Measurements from ENCODE around the gene WFDC10B. TPM values are rescaled to one million over a fixed set of nuclear protein-coding genes. Genes with fewer than 3 reads are reported as not detected.

WFDC10B gene
- total and polyA plus RNA-seq, 2 experiments from 2014 or later = not detected

GRCh38 chr20:45742596-45742995, 37.8 kb upstream of the WFDC10B start:
- DNase-seq = no peak
- Histone ChIP-seq H3K4me3 (no peak overlapping the region), H3K9me3 (ENCODE audit: low read depth) (no peaks in the 10 kb centered on the region), H3K27me3 (replicated peaks; ENCODE audit: insufficient read depth) (no peaks in the 10 kb centered on the region), H4K20me1 (ENCODE audit: insufficient read depth) (no peaks in the 10 kb centered on the region), H2AFZ (no peak overlapping the region), H3K4me1 (ENCODE audit: insufficient read depth) (no peaks in the 10 kb centered on the region), H3K9me2 (ENCODE audit: insufficient read depth) (no peaks in the 10 kb centered on the region), H3K36me3 (ENCODE audit: low read depth) (no peaks in the 10 kb centered on the region), H3K9ac (no peak overlapping the region), H3K79me2 (ENCODE audit: insufficient read depth) (no peaks in the 10 kb centered on the region), H3K27ac (no peak overlapping the region), H3K4me2 (ENCODE audit: unreplicated experiment) (no peak overlapping the region), H3F3A (ENCODE audit: insufficient read depth) (no peaks in the 10 kb centered on the region)
- TF ChIP-seq EZH2 (IDR thresholded peaks at IDR 0.05; ENCODE audit: insufficient read depth, poor library complexity, severe bottlenecking) (no peak), EZH2phosphoT487 (IDR thresholded peaks at IDR 0.05; ENCODE audit: insufficient read depth, low read depth) (no peak)
- WGBS, 2 experiments (ENCODE audit: low coverage in 1 of 2, low lambda C conversion rate in 2 of 2, missing lambda C conversion rate in 2 of 2) = 50% methylated on average over 4 of the region's 4 CpGs
- in situ Hi-C loops (cut with MboI) = no loop called here

- Histone ChIP-seq H3F3A (ENCODE audit: insufficient read depth) (no peaks in the 10 kb centered on the region), H3K4me3 (no peak overlapping the region), H3K4me1 (ENCODE audit: insufficient read depth) (no peaks in the 10 kb centered on the region), H3K9me3 (ENCODE audit: low read depth) (no peaks in the 10 kb centered on the region), H3K4me2 (ENCODE audit: unreplicated experiment) (no peak overlapping the region), H3K36me3 (ENCODE audit: low read depth) (no peaks in the 10 kb centered on the region), H3K27ac (no peak overlapping the region), H3K79me2 (ENCODE audit: insufficient read depth) (no peaks in the 10 kb centered on the region), H3K27me3 (replicated peaks; ENCODE audit: insufficient read depth) (no peaks in the 10 kb centered on the region), H3K9ac (no peak overlapping the region), H4K20me1 (ENCODE audit: insufficient read depth) (no peaks in the 10 kb centered on the region), H3K9me2 (ENCODE audit: insufficient read depth) (no peaks in the 10 kb centered on the region), H2AFZ (no peak overlapping the region)
- TF ChIP-seq EZH2 (IDR thresholded peaks at IDR 0.05; ENCODE audit: insufficient read depth, poor library complexity, severe bottlenecking) = no peak
- no peak for TF ChIP-seq EZH2phosphoT487 (IDR thresholded peaks at IDR 0.05; ENCODE audit: insufficient read depth, low read depth)
- in situ Hi-C loops (cut with MboI) = no loop called here
- DNase-seq = no peak
- 83 to 84% methylated on average over 13 to 15 of the region's 23 CpGs for WGBS, 2 experiments (ENCODE audit: low coverage in 1 of 2, low lambda C conversion rate in 2 of 2, missing lambda C conversion rate in 2 of 2)
Measured at GRCh38 chr20:45735988-45736387, 31.2 kb upstream of the WFDC10B start.

- 39 to 51% methylated on average over 5 to 8 of the region's 8 CpGs for WGBS, 2 experiments (ENCODE audit: low coverage in 1 of 2, low lambda C conversion rate in 2 of 2, missing lambda C conversion rate in 2 of 2)
- H4K20me1 ChIP-seq (ENCODE audit: insufficient read depth) = no peaks in the 10 kb centered on the region
- no peak overlapping the region for H3K27ac ChIP-seq
- no peaks in the 10 kb centered on the region for H3K79me2 ChIP-seq (ENCODE audit: insufficient read depth)
- no peak overlapping the region for H3K9ac ChIP-seq
- no peak overlapping the region for H2AFZ ChIP-seq
- in situ Hi-C loops (cut with MboI) = no loop called here
- H3K4me1 ChIP-seq (ENCODE audit: insufficient read depth) = no peaks in the 10 kb centered on the region
- no peaks in the 10 kb centered on the region for H3F3A ChIP-seq (ENCODE audit: insufficient read depth)
- H3K36me3 ChIP-seq (ENCODE audit: low read depth) = no peaks in the 10 kb centered on the region
- no peaks in the 10 kb centered on the region for H3K27me3 ChIP-seq (replicated peaks; ENCODE audit: insufficient read depth)
- no peak overlapping the region for H3K4me2 ChIP-seq (ENCODE audit: unreplicated experiment)
- no peak overlapping the region for H3K4me3 ChIP-seq
- TF ChIP-seq EZH2 (IDR thresholded peaks at IDR 0.05; ENCODE audit: insufficient read depth, poor library complexity, severe bottlenecking) (no peak), EZH2phosphoT487 (IDR thresholded peaks at IDR 0.05; ENCODE audit: insufficient read depth, low read depth) (no peak)
- no peaks in the 10 kb centered on the region for H3K9me2 ChIP-seq (ENCODE audit: insufficient read depth)
- H3K9me3 ChIP-seq (ENCODE audit: low read depth) = no peaks in the 10 kb centered on the region
- no peak for DNase-seq
Measured at GRCh38 chr20:45735552-45735951, 30.7 kb upstream of the WFDC10B start.

GRCh38 chr20:45732199-45732598, 27.4 kb upstream of the WFDC10B start:
- no peaks in the 10 kb centered on the region for H3F3A ChIP-seq (ENCODE audit: insufficient read depth)
- no peaks in the 10 kb centered on the region for H3K79me2 ChIP-seq (ENCODE audit: insufficient read depth)
- H3K27ac ChIP-seq = no peak overlapping the region
- H3K9ac ChIP-seq = no peak overlapping the region
- H3K4me3 ChIP-seq = no peak overlapping the region
- no peaks in the 10 kb centered on the region for H3K27me3 ChIP-seq (replicated peaks; ENCODE audit: insufficient read depth)
- in situ Hi-C loops (cut with MboI) = no loop called here
- no peaks in the 10 kb centered on the region for H3K9me2 ChIP-seq (ENCODE audit: insufficient read depth)
- no peaks in the 10 kb centered on the region for H4K20me1 ChIP-seq (ENCODE audit: insufficient read depth)
- TF ChIP-seq EZH2 (IDR thresholded peaks at IDR 0.05; ENCODE audit: insufficient read depth, poor library complexity, severe bottlenecking) = no peak
- TF ChIP-seq EZH2phosphoT487 (IDR thresholded peaks at IDR 0.05; ENCODE audit: insufficient read depth, low read depth) = no peak
- H3K4me2 ChIP-seq (ENCODE audit: unreplicated experiment) = no peak overlapping the region
- H2AFZ ChIP-seq = no peak overlapping the region
- no peaks in the 10 kb centered on the region for H3K36me3 ChIP-seq (ENCODE audit: low read depth)
- DNase-seq = no peak
- H3K4me1 ChIP-seq (ENCODE audit: insufficient read depth) = no peaks in the 10 kb centered on the region
- no peaks in the 10 kb centered on the region for H3K9me3 ChIP-seq (ENCODE audit: low read depth)

- Histone ChIP-seq H3K79me2 (ENCODE audit: insufficient read depth) (no peaks in the 10 kb centered on the region), H3K27me3 (replicated peaks; ENCODE audit: insufficient read depth) (peaks cover 9% of the 10 kb centered on the region; the same call in 1 of the 2 replicates), H4K20me1 (ENCODE audit: insufficient read depth) (no peaks in the 10 kb centered on the region), H3K9me2 (ENCODE audit: insufficient read depth) (no peaks in the 10 kb centered on the region), H3K4me2 (ENCODE audit: unreplicated experiment) (no peak overlapping the region), H3K9me3 (ENCODE audit: low read depth) (no peaks in the 10 kb centered on the region), H3K36me3 (ENCODE audit: low read depth) (no peaks in the 10 kb centered on the region), H3K9ac (no peak overlapping the region), H3K4me1 (ENCODE audit: insufficient read depth) (no peaks in the 10 kb centered on the region), H2AFZ (no peak overlapping the region), H3K4me3 (no peak overlapping the region), H3F3A (ENCODE audit: insufficient read depth) (no peaks in the 10 kb centered on the region), H3K27ac (no peak overlapping the region)
- DNase-seq = peak; percentile 34
- in situ Hi-C loops (cut with MboI) = no loop called here
- TF ChIP-seq EZH2 (IDR thresholded peaks at IDR 0.05; ENCODE audit: insufficient read depth, poor library complexity, severe bottlenecking) (no peak), EZH2phosphoT487 (IDR thresholded peaks at IDR 0.05; ENCODE audit: insufficient read depth, low read depth) (no peak)
- WGBS, 2 experiments (ENCODE audit: low coverage in 1 of 2, low lambda C conversion rate in 2 of 2, missing lambda C conversion rate in 2 of 2) = 20 to 21% methylated on average over 2 of the region's 2 CpGs
Measured at GRCh38 chr20:45727044-45727443, 22.2 kb upstream of the WFDC10B start.
